ENCODE results near the gene PDGFA. TPM values are rescaled to one million over a fixed set of nuclear protein-coding genes. Genes with fewer than 3 reads are reported as not detected.

PDGFA gene
- total RNA-seq, 1 donor from 2014 or later, result 31.2 TPM

DNA sequence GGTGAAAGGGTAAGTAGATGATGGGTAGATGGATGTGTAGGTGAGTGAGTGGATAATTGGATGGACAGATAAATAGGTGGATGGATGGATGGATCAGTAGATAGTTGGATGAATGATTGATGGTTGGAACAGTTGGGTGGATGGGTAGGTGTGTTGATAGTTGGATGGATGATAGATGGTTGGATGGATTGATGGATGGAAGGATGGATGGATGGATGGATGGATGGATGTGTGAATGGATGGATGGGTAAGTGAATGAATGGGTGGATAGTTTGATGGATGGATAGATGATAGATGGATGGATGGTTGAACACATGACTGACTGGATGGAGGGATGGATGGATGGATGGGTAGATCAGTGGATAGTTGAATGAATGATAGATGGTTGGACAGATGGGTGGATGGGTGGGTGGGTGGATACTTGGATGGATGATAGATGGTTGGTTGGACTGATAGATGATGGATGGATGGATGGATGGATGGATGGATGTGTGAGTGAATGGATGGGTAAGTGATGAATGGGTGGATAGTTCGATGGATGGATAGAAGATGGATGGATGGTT, 37.0 kb downstream of the PDGFA start:
- no peaks in the 10 kb centered on the region for H3K27me3 ChIP-seq
- intact Hi-C loops (cut with DNase I), result no loop called here
- peaks cover 10% of the 10 kb centered on the region for H3K4me1 ChIP-seq

DNA sequence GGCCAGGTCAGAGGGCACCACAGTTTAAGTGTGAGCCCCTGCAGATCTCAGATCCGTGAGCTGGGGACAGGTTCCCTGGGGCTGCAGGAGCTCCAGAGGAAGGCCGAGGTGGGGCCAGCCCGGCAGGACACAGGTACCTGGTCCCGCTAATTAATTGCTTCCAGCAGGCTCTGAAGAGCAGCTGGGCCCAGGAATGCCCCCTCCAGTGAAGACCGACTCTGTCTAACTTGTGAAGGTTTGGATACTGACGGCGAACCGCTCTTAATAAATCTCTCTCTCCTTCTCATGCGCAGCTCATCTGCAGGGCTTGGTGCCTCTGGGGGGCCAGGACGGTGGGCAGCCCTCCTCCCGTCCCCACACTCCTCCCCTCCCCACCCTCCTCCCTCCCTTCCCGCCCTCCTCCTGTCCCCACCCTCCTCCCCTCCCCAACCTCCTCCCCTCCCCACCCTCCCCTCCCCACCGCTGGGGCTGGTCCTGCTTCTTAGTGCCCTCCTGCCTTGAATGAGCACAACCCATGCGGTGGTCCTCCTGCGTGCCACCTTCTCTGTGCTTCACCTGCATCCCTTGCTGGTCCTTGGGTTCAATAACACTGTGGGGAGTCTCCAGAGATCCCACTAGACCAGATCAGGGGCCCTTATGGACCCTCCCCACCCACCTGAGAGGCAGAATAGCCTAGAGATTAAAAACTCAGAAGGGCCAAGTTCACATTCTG, 38.3 kb downstream of the PDGFA start:
- H3K4me3 ChIP-seq, result no peak overlapping the region
- TF ChIP-seq POLR2AphosphoS5 (IDR thresholded peaks at IDR 0.05; ENCODE audit: insufficient read depth in 1 of 2, low read depth in 1 of 2), result no peak
- no peak for TF ChIP-seq POLR2A (IDR thresholded peaks at IDR 0.05)
- TF ChIP-seq, protein P1, sequence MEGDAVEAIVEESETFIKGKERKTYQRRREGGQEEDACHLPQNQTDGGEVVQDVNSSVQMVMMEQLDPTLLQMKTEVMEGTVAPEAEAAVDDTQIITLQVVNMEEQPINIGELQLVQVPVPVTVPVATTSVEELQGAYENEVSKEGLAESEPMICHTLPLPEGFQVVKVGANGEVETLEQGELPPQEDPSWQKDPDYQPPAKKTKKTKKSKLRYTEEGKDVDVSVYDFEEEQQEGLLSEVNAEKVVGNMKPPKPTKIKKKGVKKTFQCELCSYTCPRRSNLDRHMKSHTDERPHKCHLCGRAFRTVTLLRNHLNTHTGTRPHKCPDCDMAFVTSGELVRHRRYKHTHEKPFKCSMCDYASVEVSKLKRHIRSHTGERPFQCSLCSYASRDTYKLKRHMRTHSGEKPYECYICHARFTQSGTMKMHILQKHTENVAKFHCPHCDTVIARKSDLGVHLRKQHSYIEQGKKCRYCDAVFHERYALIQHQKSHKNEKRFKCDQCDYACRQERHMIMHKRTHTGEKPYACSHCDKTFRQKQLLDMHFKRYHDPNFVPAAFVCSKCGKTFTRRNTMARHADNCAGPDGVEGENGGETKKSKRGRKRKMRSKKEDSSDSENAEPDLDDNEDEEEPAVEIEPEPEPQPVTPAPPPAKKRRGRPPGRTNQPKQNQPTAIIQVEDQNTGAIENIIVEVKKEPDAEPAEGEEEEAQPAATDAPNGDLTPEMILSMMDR (IDR thresholded peaks at IDR 0.05), result no peak
- no peaks in the 10 kb centered on the region for H3K36me3 ChIP-seq
- no peaks in the 10 kb centered on the region for H3K9me3 ChIP-seq
- DNase-seq (ENCODE audit: extremely low spot score in 2 of 2), result no peak
- H3K27me3 ChIP-seq, result no peaks in the 10 kb centered on the region
- no peak overlapping the region for H3K27ac ChIP-seq
- H3K4me1 ChIP-seq, result peaks cover 10% of the 10 kb centered on the region
- intact Hi-C loops (cut with DNase I), result no loop called here

More for the DNA sequence above, 37.0 kb downstream of the PDGFA start:
- no peak for DNase-seq (ENCODE audit: extremely low spot score in 2 of 2)
- no peaks in the 10 kb centered on the region for H3K9me3 ChIP-seq
- H3K27ac ChIP-seq, result no peak overlapping the region
- no peaks in the 10 kb centered on the region for H3K36me3 ChIP-seq
- H3K4me3 ChIP-seq, result no peak overlapping the region
- TF ChIP-seq, protein P1 (IDR thresholded peaks at IDR 0.05), result no peak
- TF ChIP-seq POLR2A (IDR thresholded peaks at IDR 0.05) (no peak), POLR2AphosphoS5 (IDR thresholded peaks at IDR 0.05; ENCODE audit: insufficient read depth in 1 of 2, low read depth in 1 of 2) (no peak)

DNA sequence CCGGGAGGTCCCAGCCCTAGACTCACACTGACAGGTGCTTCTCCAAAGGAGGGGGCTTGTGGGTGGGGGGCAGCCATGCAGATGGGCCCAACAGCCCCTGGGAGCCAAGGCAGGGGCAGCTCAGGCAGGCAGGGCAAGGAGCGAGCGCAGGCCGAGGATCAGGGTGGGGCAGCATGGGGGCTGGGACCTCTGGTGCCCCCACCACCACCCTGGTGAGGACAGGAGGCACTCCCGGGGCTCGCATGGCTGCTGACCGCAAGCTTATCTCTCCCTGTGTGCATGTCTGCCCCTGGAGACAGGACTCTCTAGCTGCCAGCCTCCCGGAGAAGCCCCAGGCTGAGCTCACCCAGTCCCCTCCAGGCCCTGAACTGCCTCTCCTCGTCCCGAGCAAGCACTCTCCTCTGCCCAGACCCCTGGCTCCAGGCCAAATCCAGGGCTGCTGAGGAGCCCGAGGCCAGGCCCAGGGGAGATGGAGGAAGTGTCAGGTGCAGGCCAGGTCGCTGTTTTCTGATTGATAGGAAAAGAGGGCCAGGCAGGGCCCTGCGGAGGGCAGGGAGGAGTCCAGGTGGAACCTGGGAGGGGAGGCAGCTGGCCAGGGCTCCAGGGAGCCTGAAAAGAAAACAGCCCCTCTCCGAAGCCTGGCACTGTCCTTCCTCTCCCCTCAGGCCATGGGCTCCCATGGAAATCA, 39.0 kb downstream of the PDGFA start:
- no peaks in the 10 kb centered on the region for H3K27me3 ChIP-seq
- DNase-seq (ENCODE audit: extremely low spot score in 2 of 2), result no peak
- intact Hi-C loops (cut with DNase I), result no loop called here
- H3K4me1 ChIP-seq, result peaks cover 10% of the 10 kb centered on the region
- no peaks in the 10 kb centered on the region for H3K9me3 ChIP-seq
- H3K4me3 ChIP-seq, result no peak overlapping the region
- H3K27ac ChIP-seq, result no peak overlapping the region
- no peaks in the 10 kb centered on the region for H3K36me3 ChIP-seq
- TF ChIP-seq, protein P1 (IDR thresholded peaks at IDR 0.05), result no peak
- TF ChIP-seq POLR2AphosphoS5 (IDR thresholded peaks at IDR 0.05; ENCODE audit: insufficient read depth in 1 of 2, low read depth in 1 of 2) (no peak), POLR2A (IDR thresholded peaks at IDR 0.05) (no peak)

DNA sequence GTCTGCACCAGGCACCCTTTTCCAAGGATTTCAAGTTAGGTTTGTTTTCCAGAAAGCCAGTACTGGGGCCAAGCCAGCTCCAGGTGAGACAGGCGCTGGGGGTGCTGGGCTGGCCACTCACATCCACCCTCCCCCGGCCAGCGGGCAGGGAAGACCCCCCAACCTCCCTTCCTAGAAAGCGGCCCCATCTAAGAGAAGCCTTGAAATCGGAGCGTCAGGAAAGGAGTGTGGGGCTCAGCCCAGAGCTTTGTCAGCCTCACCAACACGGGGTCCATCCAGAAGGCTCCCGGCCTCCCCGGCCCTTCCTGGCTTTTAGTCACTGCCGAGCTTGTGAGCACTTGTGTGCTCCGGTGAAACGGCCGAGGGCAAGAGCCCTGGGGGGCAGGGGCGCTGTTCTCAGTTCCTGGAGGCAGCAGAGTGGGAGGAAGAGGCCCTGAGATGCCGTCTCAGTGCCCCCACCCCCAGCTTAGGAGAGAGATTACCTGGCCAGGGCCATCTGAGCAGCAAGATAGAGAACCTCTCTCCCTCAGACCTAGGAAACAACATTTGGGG, 39.6 kb downstream of the PDGFA start:
- H3K4me1 ChIP-seq, result peaks cover 4% of the 10 kb centered on the region
- no peaks in the 10 kb centered on the region for H3K36me3 ChIP-seq
- intact Hi-C loops (cut with DNase I), result no loop called here
- no peak overlapping the region for H3K4me3 ChIP-seq
- no peak for DNase-seq (ENCODE audit: extremely low spot score in 2 of 2)
- no peaks in the 10 kb centered on the region for H3K9me3 ChIP-seq
- no peaks in the 10 kb centered on the region for H3K27me3 ChIP-seq
- no peak for TF ChIP-seq POLR2AphosphoS5 (IDR thresholded peaks at IDR 0.05; ENCODE audit: insufficient read depth in 1 of 2, low read depth in 1 of 2)
- TF ChIP-seq POLR2A (IDR thresholded peaks at IDR 0.05), result no peak
- TF ChIP-seq, protein P1 (IDR thresholded peaks at IDR 0.05), result no peak
- no peak overlapping the region for H3K27ac ChIP-seq
